Skeletal muscle satellite cell (primary cell): Measurements from ENCODE around the gene UNC45B.
"Not testable (repeated sequence)": the region's sequence is repeated elsewhere in the genome, so short reads cannot be mapped to it uniquely, and the experiment has no call there.

Experiments
- H3K27me3 ChIP-seq: 2 replicates; pipeline ENCODE4 v1.7.0; 2013; ENCODE audit warnings: low read length; ENCODE audit not compliant: control insufficient read depth, insufficient read depth
- H3K36me3 ChIP-seq: 2 replicates; pipeline ENCODE4 v1.7.0; 2013; ENCODE audit warnings: mild to moderate bottlenecking, control low read depth, low read length; ENCODE audit not compliant: insufficient read depth
- H3K4me1 ChIP-seq: 2 replicates; pipeline ENCODE4 v1.7.0; 2013; ENCODE audit warnings: low read length; ENCODE audit not compliant: control insufficient read depth, insufficient read depth
- H3K4me2 ChIP-seq: 2 replicates; pipeline ENCODE4 v1.7.0; 2013; ENCODE audit warnings: mild to moderate bottlenecking, low read length
- H3K4me3 ChIP-seq: 2 replicates; pipeline ENCODE4 v1.7.0; 2013; ENCODE audit warnings: low read length
- H3K9ac ChIP-seq: 2 replicates; pipeline ENCODE4 v1.7.0; 2013; ENCODE audit warnings: mild to moderate bottlenecking, low read depth, low read length, moderate library complexity
- H3K9me3 ChIP-seq: replicated peaks from 2 replicates; pipeline ENCODE4 v1.7.0; 2013; ENCODE audit warnings: mild to moderate bottlenecking, control low read depth, low read length

Gene UNC45B

GRCh38 chr17:35175638-35176415 lies 28.2 kb downstream of the UNC45B start:
- no peaks in the 10 kb centered on the region for H3K9me3 ChIP-seq
- no peak overlapping the region for H3K4me3 ChIP-seq
- peaks cover 5% of the 10 kb centered on the region for H3K4me1 ChIP-seq
- peaks cover 9% of the 10 kb centered on the region for H3K27me3 ChIP-seq
- no peaks in the 10 kb centered on the region for H3K36me3 ChIP-seq
- H3K4me2 ChIP-seq, result no peak overlapping the region
- H3K9ac ChIP-seq, result no peak overlapping the region

- H3K9ac ChIP-seq, result no peak overlapping the region
- no peak overlapping the region for H3K4me3 ChIP-seq
- H3K4me2 ChIP-seq, result no peak overlapping the region
- H3K9me3 ChIP-seq, result no peaks in the 10 kb centered on the region
- H3K27me3 ChIP-seq, result peaks cover 12% of the 10 kb centered on the region
- H3K36me3 ChIP-seq, result no peaks in the 10 kb centered on the region
- H3K4me1 ChIP-seq, result peaks cover under 1% of the 10 kb centered on the region
Measured at GRCh38 chr17:35176897-35177296, 29.3 kb downstream of the UNC45B start.

- peaks cover 28% of the 10 kb centered on the region for H3K27me3 ChIP-seq
- not testable (repeated sequence) for H3K9ac ChIP-seq, H3K4me2 ChIP-seq, H3K4me3 ChIP-seq, H3K36me3 ChIP-seq, H3K9me3 ChIP-seq, H3K4me1 ChIP-seq
Measured at GRCh38 chr17:35179379-35179778, 31.8 kb downstream of the UNC45B start.

- H3K4me3 ChIP-seq, result no peak overlapping the region
- no peaks in the 10 kb centered on the region for H3K4me1 ChIP-seq
- no peak overlapping the region for H3K4me2 ChIP-seq
- H3K9ac ChIP-seq, result no peak overlapping the region
- peaks cover 25% of the 10 kb centered on the region for H3K27me3 ChIP-seq
- no peaks in the 10 kb centered on the region for H3K9me3 ChIP-seq
- no peaks in the 10 kb centered on the region for H3K36me3 ChIP-seq
Measured at GRCh38 chr17:35183332-35183731, 35.7 kb downstream of the UNC45B start.

GRCh38 chr17:35184274-35184673 lies 36.7 kb downstream of the UNC45B start:
- H3K27me3 ChIP-seq, result peaks cover 25% of the 10 kb centered on the region
- H3K9me3 ChIP-seq, result no peaks in the 10 kb centered on the region
- H3K36me3 ChIP-seq, result no peaks in the 10 kb centered on the region
- no peaks in the 10 kb centered on the region for H3K4me1 ChIP-seq
- no peak overlapping the region for H3K9ac ChIP-seq
- no peak overlapping the region for H3K4me2 ChIP-seq
- no peak overlapping the region for H3K4me3 ChIP-seq

- no peaks in the 10 kb centered on the region for H3K4me1 ChIP-seq
- H3K4me3 ChIP-seq, result no peak overlapping the region
- no peaks in the 10 kb centered on the region for H3K36me3 ChIP-seq
- no peak overlapping the region for H3K4me2 ChIP-seq
- H3K9ac ChIP-seq, result no peak overlapping the region
- H3K27me3 ChIP-seq, result peaks cover 25% of the 10 kb centered on the region
- no peaks in the 10 kb centered on the region for H3K9me3 ChIP-seq
Measured at GRCh38 chr17:35185849-35186248, 38.2 kb downstream of the UNC45B start.

GRCh38 chr17:35187481-35187880 lies 39.9 kb downstream of the UNC45B start:
- H3K4me1 ChIP-seq, result no peaks in the 10 kb centered on the region
- no peaks in the 10 kb centered on the region for H3K9me3 ChIP-seq
- no peaks in the 10 kb centered on the region for H3K36me3 ChIP-seq
- no peak overlapping the region for H3K4me2 ChIP-seq
- peaks cover 27% of the 10 kb centered on the region for H3K27me3 ChIP-seq
- no peak overlapping the region for H3K4me3 ChIP-seq
- H3K9ac ChIP-seq, result no peak overlapping the region

- no peak overlapping the region for H3K4me3 ChIP-seq
- H3K4me1 ChIP-seq, result no peaks in the 10 kb centered on the region
- no peak overlapping the region for H3K4me2 ChIP-seq
- no peaks in the 10 kb centered on the region for H3K36me3 ChIP-seq
- no peak overlapping the region for H3K9ac ChIP-seq
- H3K27me3 ChIP-seq, result peaks cover 21% of the 10 kb centered on the region
- H3K9me3 ChIP-seq, result no peaks in the 10 kb centered on the region
Measured at GRCh38 chr17:35188111-35188510, 40.5 kb downstream of the UNC45B start.

GRCh38 chr17:35189291-35189690 lies 41.7 kb downstream of the UNC45B start:
- Histone ChIP-seq H3K9ac (no peak overlapping the region), H3K9me3 (no peaks in the 10 kb centered on the region), H3K4me1 (no peaks in the 10 kb centered on the region), H3K4me2 (no peak overlapping the region), H3K4me3 (no peak overlapping the region), H3K27me3 (peaks cover 14% of the 10 kb centered on the region), H3K36me3 (no peaks in the 10 kb centered on the region)

GRCh38 chr17:35191001-35191695 lies 43.5 kb downstream of the UNC45B start:
- no peaks in the 10 kb centered on the region for H3K4me1 ChIP-seq
- H3K36me3 ChIP-seq, result no peaks in the 10 kb centered on the region
- H3K4me2 ChIP-seq, result no peak overlapping the region
- no peaks in the 10 kb centered on the region for H3K9me3 ChIP-seq
- H3K27me3 ChIP-seq, result peaks cover 10% of the 10 kb centered on the region
- no peak overlapping the region for H3K9ac ChIP-seq
- H3K4me3 ChIP-seq, result no peak overlapping the region

GRCh38 chr17:35192708-35193107 lies 45.1 kb downstream of the UNC45B start:
- H3K4me3 ChIP-seq, result no peak overlapping the region
- H3K9me3 ChIP-seq, result no peaks in the 10 kb centered on the region
- H3K27me3 ChIP-seq, result peaks cover 8% of the 10 kb centered on the region
- no peaks in the 10 kb centered on the region for H3K36me3 ChIP-seq
- no peak overlapping the region for H3K4me2 ChIP-seq
- H3K9ac ChIP-seq, result no peak overlapping the region
- no peaks in the 10 kb centered on the region for H3K4me1 ChIP-seq

GRCh38 chr17:35194001-35194400 lies 46.4 kb downstream of the UNC45B start, which contains the start of gene SLC35G3:
SLC35G3 (minus strand) TSS chr17:35194393; CDS start chr17:35194307, 86 bp downstream.
- H3K36me3 ChIP-seq, H3K27me3 ChIP-seq, H3K9ac ChIP-seq, H3K4me3 ChIP-seq, H3K4me1 ChIP-seq, H3K9me3 ChIP-seq, H3K4me2 ChIP-seq: not testable (repeated sequence)
